ENCODE data around the gene GPR78. TPM values are rescaled to one million over a fixed set of nuclear protein-coding genes. Genes with fewer than 3 reads are reported as not detected.

Gene GPR78
- total RNA-seq, 1 experiment from 2014 or later = not detected

DNA sequence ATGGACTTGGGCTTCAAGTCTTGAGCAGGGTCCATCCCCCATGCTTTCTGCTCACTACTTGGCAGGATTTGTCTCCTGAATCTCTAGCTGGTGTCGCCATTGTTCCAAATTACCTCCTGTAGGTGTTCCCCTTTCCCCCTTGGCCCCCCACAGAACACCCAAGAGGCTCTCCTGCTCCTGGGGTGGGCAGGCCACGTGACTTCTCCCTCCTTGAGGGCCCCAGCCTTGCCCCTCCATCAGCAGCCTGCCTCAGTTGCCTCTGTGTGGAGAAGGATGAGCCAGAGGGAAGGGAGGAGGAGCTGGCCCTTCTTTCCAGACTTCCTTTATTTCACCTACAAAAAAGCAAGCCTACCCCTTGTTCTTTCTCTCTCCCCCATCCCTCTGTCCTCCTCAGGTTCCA lies 1.8 kb downstream of the GPR78 start:
- peaks cover 2% of the 10 kb centered on the region; the same call in 1 of the 2 replicates for H3K27me3 ChIP-seq (ENCODE audit: control insufficient read depth, insufficient read depth, low read length)
- H3K27ac ChIP-seq (ENCODE audit: low read length) = no peak overlapping the region
- H3K36me3 ChIP-seq (ENCODE audit: control insufficient read depth, insufficient read depth, low read length) = no peaks in the 10 kb centered on the region
- in situ Hi-C loops (cut with HindIII; ENCODE audit: low pct_unique_long_range_greater_than_20kb, low sequenced_read_pairs) = no loop called here
- TF ChIP-seq SIN3A (IDR thresholded peaks at IDR 0.05; ENCODE audit: borderline replicate concordance, insufficient read depth, low read depth, low read length) (no peak), REST (IDR thresholded peaks at IDR 0.05; ENCODE audit: insufficient read depth in 1 of 2, low read depth in 2 of 2, low read length in 1 of 2) (no peak)
- H3K4me3 ChIP-seq (ENCODE audit: low read depth in 2 of 2, low read length in 2 of 2) = no peak overlapping the region
- no peak for ATAC-seq
- CTCF ChIA-PET = no interaction called here
- no TSS peak for BruUV-seq (replicated peaks)
- no peaks in the 10 kb centered on the region for H3K4me1 ChIP-seq (ENCODE audit: control insufficient read depth, insufficient read depth, low read length)
- POLR2A ChIA-PET = no interaction called here
- intact Hi-C loops (cut with micrococcal nuclease; ENCODE audit: unreplicated experiment) = no loop called here
- H3K9me3 ChIP-seq (ENCODE audit: control insufficient read depth, insufficient read depth, low read depth, low read length) = no peaks in the 10 kb centered on the region
- no peak for DNase-seq (ENCODE audit: low read depth, low spot score)

GRCh38 chr4:8582436-8582835 lies 2.2 kb downstream of the GPR78 start:
- Histone ChIP-seq H3K9me3 (ENCODE audit: control insufficient read depth, insufficient read depth, low read depth, low read length) (no peaks in the 10 kb centered on the region), H3K4me1 (ENCODE audit: control insufficient read depth, insufficient read depth, low read length) (no peaks in the 10 kb centered on the region), H3K27me3 (ENCODE audit: control insufficient read depth, insufficient read depth, low read length) (peaks cover 2% of the 10 kb centered on the region; the same call in 1 of the 2 replicates), H3K4me3 (ENCODE audit: low read depth in 2 of 2, low read length in 2 of 2) (no peak overlapping the region), H3K27ac (ENCODE audit: low read length) (no peak overlapping the region), H3K36me3 (ENCODE audit: control insufficient read depth, insufficient read depth, low read length) (no peaks in the 10 kb centered on the region)
- intact Hi-C loops (cut with micrococcal nuclease; ENCODE audit: unreplicated experiment) (no loop called here), in situ Hi-C loops (cut with HindIII; ENCODE audit: low pct_unique_long_range_greater_than_20kb, low sequenced_read_pairs) (no loop called here)
- TF ChIP-seq REST (IDR thresholded peaks at IDR 0.05; ENCODE audit: insufficient read depth in 1 of 2, low read depth in 2 of 2, low read length in 1 of 2) (no peak), TCF7L2 (IDR thresholded peaks at IDR 0.05; ENCODE audit: low read depth, low read length) (no peak), POLR2AphosphoS5 (IDR thresholded peaks at IDR 0.05; ENCODE audit: low read depth, low read length) (no peak), SIN3A (IDR thresholded peaks at IDR 0.05; ENCODE audit: borderline replicate concordance, insufficient read depth, low read depth, low read length) (no peak)
- TF ChIP-seq, protein P1, sequence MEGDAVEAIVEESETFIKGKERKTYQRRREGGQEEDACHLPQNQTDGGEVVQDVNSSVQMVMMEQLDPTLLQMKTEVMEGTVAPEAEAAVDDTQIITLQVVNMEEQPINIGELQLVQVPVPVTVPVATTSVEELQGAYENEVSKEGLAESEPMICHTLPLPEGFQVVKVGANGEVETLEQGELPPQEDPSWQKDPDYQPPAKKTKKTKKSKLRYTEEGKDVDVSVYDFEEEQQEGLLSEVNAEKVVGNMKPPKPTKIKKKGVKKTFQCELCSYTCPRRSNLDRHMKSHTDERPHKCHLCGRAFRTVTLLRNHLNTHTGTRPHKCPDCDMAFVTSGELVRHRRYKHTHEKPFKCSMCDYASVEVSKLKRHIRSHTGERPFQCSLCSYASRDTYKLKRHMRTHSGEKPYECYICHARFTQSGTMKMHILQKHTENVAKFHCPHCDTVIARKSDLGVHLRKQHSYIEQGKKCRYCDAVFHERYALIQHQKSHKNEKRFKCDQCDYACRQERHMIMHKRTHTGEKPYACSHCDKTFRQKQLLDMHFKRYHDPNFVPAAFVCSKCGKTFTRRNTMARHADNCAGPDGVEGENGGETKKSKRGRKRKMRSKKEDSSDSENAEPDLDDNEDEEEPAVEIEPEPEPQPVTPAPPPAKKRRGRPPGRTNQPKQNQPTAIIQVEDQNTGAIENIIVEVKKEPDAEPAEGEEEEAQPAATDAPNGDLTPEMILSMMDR (IDR thresholded peaks at IDR 0.05) = no peak
- ChIA-PET CTCF (interaction anchor here (0.6 kb wide), 1 partner anchor 456 kb away, joined by 5 read pairs; no protein-coding TSS in a partner anchor), POLR2A (no interaction called here)
- DNase-seq (ENCODE audit: low read depth, low spot score) = no peak
- no TSS peak for BruUV-seq (replicated peaks)
- no peak for ATAC-seq
